CD4-positive, alpha-beta T cell treated with Interleukin-1 beta for 1 hour (primary cell): ENCODE results near the gene SMIM29.
"Not testable (repeated sequence)": the region's sequence is repeated elsewhere in the genome, so short reads cannot be mapped to it uniquely, and the experiment has no call there.

Experiments used
- DNase-seq, 2 donors: peaks; one replicate each; pipeline ENCODE4 v3.0.0-alpha.2; 2020 to 2022

SMIM29 gene

DNA sequence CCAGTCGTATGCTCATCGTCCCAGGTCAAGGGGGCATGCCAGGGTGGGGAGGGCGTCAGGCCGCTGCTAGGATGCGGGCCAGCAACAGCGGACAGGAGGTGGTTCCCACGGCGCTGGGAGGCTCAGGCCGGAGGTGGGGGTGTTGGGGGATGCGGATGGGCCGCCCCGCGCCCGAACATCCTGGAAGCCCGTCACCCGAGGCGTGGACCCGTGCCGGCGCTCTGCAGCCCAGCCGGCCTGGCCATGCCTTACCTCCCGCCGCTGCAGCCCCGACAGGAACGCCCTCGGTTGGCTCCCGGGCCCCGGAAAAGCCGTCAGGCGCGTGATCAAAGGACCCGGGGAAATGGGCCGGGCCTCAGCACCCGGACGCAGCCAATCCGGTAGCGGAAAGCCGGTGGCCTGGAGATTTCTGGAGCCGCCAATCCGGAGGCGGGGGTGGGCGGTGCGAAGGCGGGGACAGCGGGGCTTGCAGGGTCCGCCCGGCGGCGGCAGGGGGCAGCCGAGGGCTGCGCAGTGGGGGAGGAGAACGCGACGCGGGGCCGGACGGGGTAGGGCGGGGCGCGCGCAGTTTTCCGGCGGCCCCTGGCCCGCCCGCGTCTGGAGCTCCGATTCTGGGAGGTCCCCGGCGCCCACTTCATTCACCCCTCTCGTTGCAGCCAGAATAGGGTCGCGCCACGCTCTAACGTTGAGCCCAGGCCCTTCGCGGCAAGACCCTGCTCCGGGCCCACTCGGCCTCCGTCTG is at the start of gene SMIM29:
Gene SMIM29 (minus strand): TSS at position 280 of the 742 bp plus-strand sequence. CDS start 1,215 bp downstream, outside the sequence.
- DNase-seq = peak; percentile 96 to 98

GRCh38 chr6:34295721-34296120 is 46.9 kb upstream of the SMIM29 start:
- peak in 1 of 2 donors; percentile 38 for DNase-seq

DNA sequence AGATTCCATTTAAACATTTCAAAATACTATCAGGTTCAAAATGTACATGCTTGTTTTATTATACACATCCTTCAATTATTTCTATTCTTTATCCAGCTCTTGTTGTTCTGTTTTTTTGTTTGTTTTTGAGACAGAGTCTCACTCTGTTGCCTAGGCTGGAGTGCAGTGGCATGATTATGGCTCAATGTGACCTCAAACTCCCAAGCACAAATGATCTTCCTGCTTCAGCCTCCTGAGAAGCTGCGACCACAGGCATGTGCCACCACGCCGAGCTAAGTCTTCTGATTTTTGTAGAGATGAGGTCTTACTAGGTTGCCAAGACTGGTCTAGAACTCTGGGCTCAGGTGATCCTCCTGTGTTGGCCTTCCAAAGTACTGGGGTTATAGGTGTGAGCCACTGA is 44.1 kb upstream of the SMIM29 start:
- no peak for DNase-seq

DNA sequence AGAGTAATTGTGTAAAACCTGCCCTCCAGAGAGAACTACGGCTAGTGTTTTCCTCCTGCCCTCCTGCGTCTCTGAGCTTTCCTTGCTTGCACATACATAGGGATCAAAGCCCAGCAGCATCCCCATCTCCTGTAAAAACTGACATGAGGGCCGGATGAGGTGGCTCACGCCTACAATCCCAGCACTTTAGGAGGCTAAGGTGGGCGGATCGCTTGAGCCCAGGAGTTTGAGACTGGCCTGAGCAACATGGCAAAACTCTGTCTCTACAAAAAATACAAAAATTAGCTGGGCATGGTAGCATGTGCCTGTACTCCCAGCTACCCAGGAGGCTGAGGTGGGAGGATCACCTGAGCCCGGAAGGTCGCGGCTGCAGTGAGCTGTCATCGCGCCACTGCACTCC is 40.3 kb upstream of the SMIM29 start:
- no peak for DNase-seq

DNA sequence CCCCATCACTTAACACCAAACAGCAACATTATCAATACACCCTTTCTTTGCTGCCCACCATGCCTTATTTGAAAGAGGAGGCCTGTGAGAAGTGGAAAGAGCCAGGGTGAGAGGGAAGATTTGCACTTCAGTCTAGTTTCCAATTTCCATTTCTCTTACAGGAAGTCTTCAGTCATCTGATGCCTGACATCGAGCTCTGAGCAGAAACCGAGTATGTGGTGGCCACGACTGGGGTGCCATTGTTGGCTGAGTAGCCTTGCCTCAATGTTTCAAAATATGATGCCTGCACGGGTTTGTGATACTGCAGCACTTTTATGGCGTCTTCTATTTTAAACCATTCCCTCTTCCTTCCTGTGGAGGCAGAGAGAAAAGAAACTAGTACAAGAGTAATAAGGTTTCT is 39.8 kb upstream of the SMIM29 start:
- DNase-seq = no peak

DNA sequence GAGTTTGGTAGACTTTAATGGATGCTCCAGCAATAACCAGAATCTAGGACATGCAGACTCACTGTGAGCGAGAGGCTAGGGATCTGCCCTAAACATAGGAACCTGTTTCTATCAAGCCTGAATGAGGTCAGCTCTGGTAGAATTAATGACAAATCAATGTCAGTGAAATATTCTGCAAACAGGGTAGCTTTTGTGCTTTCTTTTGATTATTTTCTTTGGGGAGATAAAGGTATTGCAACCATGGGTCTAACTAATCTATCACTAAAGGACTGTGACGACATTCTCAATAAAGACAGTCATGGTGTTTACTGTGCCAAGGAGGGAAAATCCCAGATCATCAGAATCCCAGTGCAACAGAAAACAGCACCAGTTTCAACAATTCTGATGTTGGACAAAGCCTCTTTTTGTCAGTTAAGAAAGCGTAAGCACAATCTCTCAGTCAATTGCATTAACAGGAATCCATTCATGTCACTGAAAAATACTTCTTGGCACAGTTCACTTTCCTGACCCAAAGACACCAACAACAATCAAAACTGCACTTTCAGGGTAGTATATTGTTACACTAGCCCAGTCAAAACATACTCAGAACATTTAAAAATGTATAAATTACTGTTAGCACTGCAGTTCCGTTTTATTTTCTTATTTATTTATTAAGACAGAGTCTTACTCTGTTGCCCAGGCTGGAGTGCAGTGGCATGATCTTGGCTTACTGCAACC is 36.8 kb upstream of the SMIM29 start:
- no peak for DNase-seq

GRCh38 chr6:34284563-34285447 is 36.0 kb upstream of the SMIM29 start:
- DNase-seq = peak; percentile 6 to 54

DNA sequence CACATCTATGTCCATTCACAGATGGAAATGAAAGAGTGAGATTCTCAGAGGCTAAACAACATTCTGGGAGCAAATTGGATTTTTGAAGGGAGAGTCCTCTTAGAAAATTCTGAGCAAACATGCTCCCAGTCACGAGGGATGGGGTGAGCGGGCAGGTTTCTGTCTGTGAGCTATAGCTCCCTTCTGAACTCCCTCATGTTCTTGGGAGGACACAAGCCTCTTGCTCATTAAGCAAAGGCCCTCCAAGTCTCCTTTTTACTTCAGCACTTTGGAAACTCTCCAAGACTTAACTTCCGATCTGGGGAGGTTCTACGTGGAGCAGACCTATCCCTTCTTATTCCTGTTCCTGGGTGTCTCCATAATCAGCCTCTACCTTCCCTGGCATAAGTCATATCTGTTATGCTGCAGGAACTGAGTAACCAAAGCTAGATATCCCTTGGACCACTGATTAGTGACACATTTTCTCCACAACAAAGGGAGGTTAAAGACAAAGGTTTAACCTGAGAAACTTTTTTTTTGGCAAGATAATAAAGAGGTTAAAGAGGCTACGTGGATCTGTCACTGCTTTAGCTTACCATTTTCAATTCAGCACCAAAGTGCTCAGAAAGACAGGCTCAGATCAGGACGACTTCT is 33.0 kb upstream of the SMIM29 start:
- no peak for DNase-seq

DNA sequence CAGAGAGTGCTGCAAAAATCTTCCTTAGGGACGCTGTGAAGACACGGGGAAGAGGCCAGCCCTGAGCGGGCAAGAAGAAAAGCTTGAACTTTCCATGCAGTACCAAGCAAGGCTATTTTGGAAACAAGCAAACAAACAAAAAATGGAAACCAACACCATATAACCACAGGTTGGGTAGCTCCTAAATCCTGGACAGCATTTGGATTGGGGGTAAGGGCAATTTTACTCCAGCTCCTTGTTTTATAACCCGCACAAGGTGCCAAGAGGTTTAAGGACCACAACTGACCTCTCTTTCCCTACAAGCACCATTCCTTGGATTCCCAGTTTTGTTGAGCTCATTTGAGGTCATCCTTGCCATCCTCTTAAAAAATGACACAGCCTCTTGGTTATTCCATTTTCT is 31.4 kb upstream of the SMIM29 start:
- no peak for DNase-seq

GRCh38 chr6:34278833-34279232 is 30.0 kb upstream of the SMIM29 start:
- no peak for DNase-seq

- DNase-seq = no peak
Measured at GRCh38 chr6:34277763-34278112, 28.9 kb upstream of the SMIM29 start.

DNA sequence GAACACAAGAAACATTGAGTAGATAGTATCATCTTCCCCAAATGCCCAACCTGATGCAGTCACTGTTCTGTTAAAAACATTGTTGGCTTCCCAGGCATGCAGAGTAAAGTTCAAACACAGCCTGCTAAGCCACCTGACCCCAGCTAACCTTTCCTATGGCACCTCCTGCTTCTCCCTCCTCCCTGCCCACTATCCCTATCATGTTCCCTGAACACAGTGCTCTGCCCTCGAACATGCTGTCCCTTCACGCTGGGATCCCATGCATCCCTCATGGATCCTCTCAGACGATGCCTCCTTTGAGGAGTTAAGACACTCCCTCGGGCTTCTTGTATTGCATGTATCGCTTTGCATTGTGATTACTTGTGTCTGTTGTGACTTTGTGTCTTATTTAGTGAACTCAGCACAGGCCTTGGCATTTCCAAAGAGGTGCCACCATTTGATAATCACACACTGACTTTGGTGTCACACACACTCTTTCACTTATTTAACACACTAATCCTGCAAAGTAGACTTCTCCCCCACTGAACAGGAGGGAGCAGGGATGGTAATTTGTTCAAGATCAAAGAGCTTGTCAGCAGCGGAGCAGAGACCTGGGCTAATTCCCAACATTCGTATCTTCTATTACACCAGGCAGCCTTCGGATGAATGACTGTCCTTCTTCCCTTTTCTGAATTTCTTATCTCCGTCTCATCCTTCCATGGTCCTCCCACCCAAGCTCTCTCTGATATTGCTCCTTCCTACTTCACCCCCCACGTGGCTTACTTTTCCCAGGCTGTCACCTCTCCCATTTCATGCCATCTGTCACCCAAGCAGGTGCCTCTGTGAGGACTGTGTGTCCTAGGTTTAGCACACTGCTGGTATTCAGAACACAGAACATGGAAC is 28.3 kb upstream of the SMIM29 start:
- DNase-seq = no peak

GRCh38 chr6:34276191-34276590 is 27.4 kb upstream of the SMIM29 start:
- no peak for DNase-seq

- DNase-seq = no peak
Measured at GRCh38 chr6:34275128-34275804, 26.5 kb upstream of the SMIM29 start.

DNA sequence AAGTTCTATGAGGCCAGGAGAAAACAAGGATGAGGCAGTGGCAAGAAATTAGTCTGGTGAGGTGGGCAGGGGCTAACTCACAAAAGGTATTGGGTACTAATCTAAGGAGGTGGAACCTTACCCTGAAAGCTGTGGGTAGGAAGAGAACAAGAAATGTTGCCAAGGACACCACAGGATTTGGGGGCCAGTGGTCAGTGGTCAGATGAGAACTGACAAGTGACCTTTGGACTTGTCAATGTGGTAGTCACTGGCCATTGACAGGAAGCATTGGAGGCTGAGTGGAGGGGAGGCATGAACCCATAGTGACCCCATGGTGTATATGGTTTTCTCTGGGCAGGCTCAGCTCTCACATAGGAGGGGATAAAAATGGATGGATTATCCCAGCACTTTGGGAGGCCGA is 25.3 kb upstream of the SMIM29 start:
- DNase-seq = no peak

DNA sequence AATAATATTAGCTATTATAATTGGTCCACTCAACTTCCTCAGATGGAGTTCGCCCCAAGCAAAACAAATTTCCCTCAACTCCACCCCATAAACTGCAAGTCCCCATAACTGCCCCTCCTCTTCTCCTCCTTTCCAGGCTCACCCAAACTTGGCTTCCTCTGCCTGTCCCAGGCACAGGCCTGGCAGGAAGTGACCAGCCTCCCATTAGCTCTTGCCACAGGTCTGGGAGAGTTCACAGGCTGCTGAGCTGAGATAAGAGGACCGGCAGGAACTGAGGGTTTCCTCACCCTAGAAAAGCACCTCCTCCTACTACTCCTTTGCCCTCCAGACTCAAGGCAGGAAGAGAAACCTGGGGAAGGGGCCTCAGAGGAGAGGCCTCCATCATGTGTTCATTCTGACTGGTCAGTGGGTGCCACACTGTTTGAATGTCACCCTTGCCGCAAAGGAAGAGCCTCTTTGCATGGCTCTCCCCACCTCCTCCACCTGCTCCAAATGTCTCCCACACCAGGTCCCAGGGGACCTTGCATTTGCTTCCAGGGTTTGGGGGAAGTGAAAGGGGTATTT is 24.5 kb upstream of the SMIM29 start:
- peak in 1 of 2 donors; percentile 24 for DNase-seq

DNA sequence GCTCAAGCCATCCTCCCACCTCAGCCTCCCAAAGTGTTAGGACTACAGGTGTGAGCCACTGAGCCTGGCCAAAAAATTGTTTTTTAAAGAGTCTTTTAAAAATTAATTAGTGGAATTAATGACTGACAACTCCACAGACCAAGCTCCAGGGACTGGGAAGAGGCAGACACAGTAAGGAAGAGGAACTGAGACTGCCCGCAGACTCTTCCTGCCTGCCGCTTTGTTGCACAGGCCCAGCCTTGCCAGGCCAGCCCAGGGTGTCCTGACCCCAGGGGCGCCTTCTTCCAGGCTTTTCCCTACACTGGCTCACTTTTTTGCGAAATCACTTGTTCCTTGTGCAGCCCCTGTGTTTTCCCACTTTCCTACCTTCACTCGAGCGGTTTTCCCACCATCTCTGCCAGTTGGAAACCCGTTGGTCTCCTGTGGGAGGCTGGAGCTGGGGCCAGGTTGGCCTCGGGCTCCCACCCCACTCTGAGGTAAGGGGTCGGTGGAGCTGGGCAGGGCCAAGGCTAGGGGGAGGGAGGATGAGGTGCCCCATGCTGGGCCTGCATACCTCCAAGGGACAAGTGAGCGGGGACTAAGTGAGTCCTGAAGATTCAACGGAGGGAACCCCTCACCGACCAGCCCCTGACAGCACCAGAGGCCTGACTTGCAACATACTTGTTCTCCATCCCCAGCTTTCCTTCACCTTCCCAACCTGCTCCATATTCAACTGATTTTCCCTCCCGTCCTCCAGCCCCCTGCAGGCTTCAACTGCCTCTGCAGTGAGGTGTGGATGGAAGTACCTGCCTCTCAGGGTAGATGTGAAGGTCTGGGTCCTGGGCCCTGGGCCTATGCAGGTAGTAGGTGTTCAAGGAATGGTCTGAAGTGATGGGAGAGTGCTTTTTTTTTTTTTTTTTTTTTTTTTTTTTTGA is 23.5 kb upstream of the SMIM29 start:
- DNase-seq = peak in 1 of 2 donors; percentile 28

- not testable (repeated sequence) for DNase-seq
Measured at GRCh38 chr6:34269658-34270341, 21.0 kb upstream of the SMIM29 start.

GRCh38 chr6:34269132-34269531 is 20.3 kb upstream of the SMIM29 start:
- not testable (repeated sequence) for DNase-seq
